Coronary artery (tissue), 2 donors: Measurements from ENCODE around the gene ZNF143.
A peak's percentile ranks its signal among the peaks of the same experiment; 100 is the strongest.

Source experiments
- DNase-seq: peaks from one replicate; pipeline ENCODE4 v3.0.0-alpha.2; 2017; ENCODE audit warnings: low spot score
- H3K27ac ChIP-seq, 2 donors: fragments of 200-600 bp; sonication (generic); one replicate each; pipeline ENCODE4 v1.5.1; 2016 to 2019
- H3K4me3 ChIP-seq: fragments of 200-600 bp; sonication (generic); 2 replicates; pipeline ENCODE4 v1.5.1; 2016; ENCODE audit warnings: mild to moderate bottlenecking, moderate library complexity
- TF ChIP-seq, protein P1 (sequence below): fragments of 200-600 bp; sonication (generic); IDR thresholded peaks from one replicate; pipeline ENCODE4 v1.5.1; 2019; ENCODE audit warnings: antibody characterized with exemption

Gene ZNF143

DNA sequence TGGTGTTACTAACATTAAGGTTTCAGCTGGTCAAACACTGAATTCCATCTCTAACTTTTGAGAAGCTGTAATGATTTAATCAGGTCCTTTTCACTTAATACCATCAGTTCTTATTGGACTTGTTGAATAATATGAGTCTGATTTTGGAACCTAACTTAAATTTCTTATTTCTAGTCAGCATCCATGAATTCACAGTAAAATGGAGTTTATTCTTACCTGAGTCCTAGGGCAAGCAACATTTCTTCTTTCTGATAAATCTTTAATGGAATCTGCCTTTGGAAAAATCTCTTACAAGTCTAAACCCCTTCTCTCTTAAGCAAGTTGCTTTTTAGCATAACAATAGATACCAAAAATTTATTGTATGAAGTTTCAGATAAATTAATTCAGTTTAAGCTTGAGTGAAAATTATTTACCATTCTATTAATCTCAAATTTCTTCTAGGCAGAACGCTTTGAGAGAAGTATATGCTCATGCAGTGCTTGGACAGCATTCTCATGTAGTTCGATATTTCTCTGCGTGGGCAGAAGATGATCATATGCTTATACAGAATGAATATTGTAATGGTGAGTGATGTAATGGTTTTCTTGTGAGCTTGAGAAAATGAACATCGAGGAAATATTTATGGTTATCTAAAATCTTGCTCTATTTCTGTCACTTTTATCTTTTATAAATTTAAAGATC lies 116.0 kb downstream of the ZNF143 start:
- Histone ChIP-seq H3K4me3 (peak overlapping the region; percentile 76), H3K27ac (peak overlapping the region; percentile 61 to 98)
- TF ChIP-seq, protein P1, sequence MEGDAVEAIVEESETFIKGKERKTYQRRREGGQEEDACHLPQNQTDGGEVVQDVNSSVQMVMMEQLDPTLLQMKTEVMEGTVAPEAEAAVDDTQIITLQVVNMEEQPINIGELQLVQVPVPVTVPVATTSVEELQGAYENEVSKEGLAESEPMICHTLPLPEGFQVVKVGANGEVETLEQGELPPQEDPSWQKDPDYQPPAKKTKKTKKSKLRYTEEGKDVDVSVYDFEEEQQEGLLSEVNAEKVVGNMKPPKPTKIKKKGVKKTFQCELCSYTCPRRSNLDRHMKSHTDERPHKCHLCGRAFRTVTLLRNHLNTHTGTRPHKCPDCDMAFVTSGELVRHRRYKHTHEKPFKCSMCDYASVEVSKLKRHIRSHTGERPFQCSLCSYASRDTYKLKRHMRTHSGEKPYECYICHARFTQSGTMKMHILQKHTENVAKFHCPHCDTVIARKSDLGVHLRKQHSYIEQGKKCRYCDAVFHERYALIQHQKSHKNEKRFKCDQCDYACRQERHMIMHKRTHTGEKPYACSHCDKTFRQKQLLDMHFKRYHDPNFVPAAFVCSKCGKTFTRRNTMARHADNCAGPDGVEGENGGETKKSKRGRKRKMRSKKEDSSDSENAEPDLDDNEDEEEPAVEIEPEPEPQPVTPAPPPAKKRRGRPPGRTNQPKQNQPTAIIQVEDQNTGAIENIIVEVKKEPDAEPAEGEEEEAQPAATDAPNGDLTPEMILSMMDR, result no peak
- DNase-seq, result no peak

DNA sequence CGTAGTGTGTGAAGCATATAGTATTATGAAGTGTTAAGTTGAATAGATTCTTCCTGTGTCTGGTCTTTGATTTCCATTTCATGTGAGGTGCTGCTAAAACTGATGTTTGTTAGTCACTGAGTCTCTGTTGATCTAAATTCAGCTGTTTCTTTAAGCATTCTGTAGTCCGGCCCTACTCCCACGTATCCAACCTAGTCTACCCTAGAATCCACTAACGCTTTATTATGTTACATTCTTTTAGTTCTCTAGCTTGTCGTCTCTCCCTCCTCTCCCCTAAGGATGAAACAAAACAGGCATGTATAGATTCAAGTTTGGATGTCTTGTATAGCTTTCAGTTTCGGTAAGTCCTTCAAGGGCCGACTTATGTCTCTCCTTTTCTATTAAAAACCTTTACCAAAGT lies 116.7 kb downstream of the ZNF143 start:
- TF ChIP-seq, protein P1, result no peak

More for the DNA sequence above, 116.7 kb downstream of the ZNF143 start:
- Histone ChIP-seq H3K27ac (peak overlapping the region; percentile 61 to 98), H3K4me3 (peak overlapping the region; percentile 76)
- no peak for DNase-seq
